ENCODE measurements around the gene HELB.
"Not testable (repeated sequence)": the region's sequence is repeated elsewhere in the genome, so short reads cannot be mapped to it uniquely, and the experiment has no call there.

Gene HELB

DNA sequence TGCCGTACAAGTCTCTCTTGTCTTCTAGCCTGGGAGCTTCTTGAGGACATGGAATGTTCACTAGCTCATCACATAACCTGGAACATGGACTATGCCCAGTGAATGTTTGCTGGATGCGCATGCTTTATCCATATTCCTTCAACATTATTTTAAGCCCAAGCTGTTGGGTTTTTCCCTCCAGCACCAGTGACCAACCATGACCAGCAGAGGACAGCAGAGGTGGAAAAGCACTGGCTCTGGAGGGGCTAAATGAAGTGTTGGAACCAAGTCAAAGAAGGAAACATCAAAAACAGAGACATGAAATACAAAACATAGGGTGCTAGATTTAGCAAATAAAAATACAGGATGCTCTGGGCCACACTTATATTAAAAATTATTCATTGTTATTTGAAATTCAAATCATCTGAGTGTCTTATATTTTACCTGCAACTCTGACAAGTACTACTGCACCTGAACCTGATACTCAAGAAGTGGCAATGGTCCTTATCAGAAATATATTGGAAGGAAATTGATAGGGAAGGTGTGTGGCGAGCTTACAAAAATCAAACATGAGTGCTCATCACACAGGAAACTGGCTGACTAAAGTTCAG, 23.1 kb upstream of the HELB start:
- H3K9me3 ChIP-seq (ENCODE audit: control insufficient read depth, low read depth, low read length) = no peaks in the 10 kb centered on the region
- no peaks in the 10 kb centered on the region for H3K36me3 ChIP-seq (ENCODE audit: control insufficient read depth, low read depth, low read length)

DNA sequence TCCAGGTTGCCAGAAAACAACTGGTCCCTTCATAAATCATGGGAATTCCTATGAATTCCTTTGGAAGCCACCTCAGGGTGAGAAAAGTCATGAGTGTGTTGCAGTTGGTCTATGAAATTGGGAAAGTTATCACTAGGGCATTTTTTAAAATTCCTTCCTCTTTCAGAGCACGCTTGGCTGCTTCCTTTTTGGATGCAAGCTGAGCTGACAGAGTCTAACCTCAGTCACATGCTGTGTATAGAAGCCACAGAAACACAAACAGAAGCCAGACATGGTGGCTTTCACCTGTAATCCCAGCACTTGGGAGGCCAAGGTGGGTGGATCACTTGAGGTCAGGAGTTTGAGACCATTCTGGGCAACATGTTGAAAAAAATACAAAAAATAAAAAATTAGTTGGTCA, 21.7 kb upstream of the HELB start:
- Histone ChIP-seq H3K27me3 (ENCODE audit: control insufficient read depth, insufficient read depth, low read length) (no peaks in the 10 kb centered on the region), H3K27ac (ENCODE audit: low read length) (no peak overlapping the region), H3K4me3 (ENCODE audit: low read length) (no peak overlapping the region), H3K9me3 (ENCODE audit: control insufficient read depth, low read depth, low read length) (no peaks in the 10 kb centered on the region), H3K4me1 (ENCODE audit: control insufficient read depth, low read depth, low read length) (no peaks in the 10 kb centered on the region), H3K9ac (ENCODE audit: low read length) (no peak overlapping the region), H3K36me3 (ENCODE audit: control insufficient read depth, low read depth, low read length) (no peaks in the 10 kb centered on the region)

More for the DNA sequence above, 23.1 kb upstream of the HELB start:
- H3K27ac ChIP-seq (ENCODE audit: low read length) = no peak overlapping the region
- no peak overlapping the region for H3K9ac ChIP-seq (ENCODE audit: low read length)
- H3K27me3 ChIP-seq (ENCODE audit: control insufficient read depth, insufficient read depth, low read length) = no peaks in the 10 kb centered on the region
- H3K4me1 ChIP-seq (ENCODE audit: control insufficient read depth, low read depth, low read length) = no peaks in the 10 kb centered on the region
- no peak overlapping the region for H3K4me3 ChIP-seq (ENCODE audit: low read length)

DNA sequence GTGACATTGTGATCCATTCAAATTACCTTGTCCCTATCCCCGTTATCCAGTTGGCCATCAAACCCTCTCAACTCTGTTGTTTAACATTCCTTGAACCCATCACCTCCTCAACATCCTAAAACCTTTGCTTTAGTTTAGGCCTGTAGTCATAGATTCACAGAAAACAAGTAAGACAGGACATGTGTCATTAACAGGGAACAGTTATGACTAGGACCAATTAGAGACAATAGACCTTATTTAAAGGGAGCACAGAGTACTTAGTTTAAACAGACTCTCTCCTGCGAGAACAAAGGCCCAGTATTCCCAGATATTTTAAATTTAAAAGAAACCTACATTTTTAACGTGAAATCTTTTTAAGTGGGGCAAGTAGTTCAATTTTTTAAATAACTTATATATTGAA, 20.0 kb upstream of the HELB start:
- no peaks in the 10 kb centered on the region for H3K4me1 ChIP-seq (ENCODE audit: control insufficient read depth, low read depth, low read length)
- no peak overlapping the region for H3K4me3 ChIP-seq (ENCODE audit: low read length)
- no peaks in the 10 kb centered on the region for H3K9me3 ChIP-seq (ENCODE audit: control insufficient read depth, low read depth, low read length)
- H3K9ac ChIP-seq (ENCODE audit: low read length) = no peak overlapping the region
- no peaks in the 10 kb centered on the region for H3K36me3 ChIP-seq (ENCODE audit: control insufficient read depth, low read depth, low read length)
- H3K27ac ChIP-seq (ENCODE audit: low read length) = no peak overlapping the region
- H3K27me3 ChIP-seq (ENCODE audit: control insufficient read depth, insufficient read depth, low read length) = no peaks in the 10 kb centered on the region

- no peak overlapping the region for H3K4me3 ChIP-seq (ENCODE audit: low read length)
- H3K4me1 ChIP-seq (ENCODE audit: control insufficient read depth, low read depth, low read length) = no peaks in the 10 kb centered on the region
- no peaks in the 10 kb centered on the region for H3K9me3 ChIP-seq (ENCODE audit: control insufficient read depth, low read depth, low read length)
- no peaks in the 10 kb centered on the region for H3K36me3 ChIP-seq (ENCODE audit: control insufficient read depth, low read depth, low read length)
- H3K9ac ChIP-seq (ENCODE audit: low read length) = no peak overlapping the region
- no peak overlapping the region for H3K27ac ChIP-seq (ENCODE audit: low read length)
- H3K27me3 ChIP-seq (ENCODE audit: control insufficient read depth, insufficient read depth, low read length) = no peaks in the 10 kb centered on the region
Observed at GRCh38 chr12:66287275-66287674, 15.0 kb upstream of the HELB start.

GRCh38 chr12:66288121-66288520, 14.2 kb upstream of the HELB start:
- H3K9ac ChIP-seq (ENCODE audit: low read length) = no peak overlapping the region
- H3K27me3 ChIP-seq (ENCODE audit: control insufficient read depth, insufficient read depth, low read length) = no peaks in the 10 kb centered on the region
- no peaks in the 10 kb centered on the region for H3K9me3 ChIP-seq (ENCODE audit: control insufficient read depth, low read depth, low read length)
- H3K4me1 ChIP-seq (ENCODE audit: control insufficient read depth, low read depth, low read length) = no peaks in the 10 kb centered on the region
- no peak overlapping the region for H3K27ac ChIP-seq (ENCODE audit: low read length)
- no peaks in the 10 kb centered on the region for H3K36me3 ChIP-seq (ENCODE audit: control insufficient read depth, low read depth, low read length)
- no peak overlapping the region for H3K4me3 ChIP-seq (ENCODE audit: low read length)

DNA sequence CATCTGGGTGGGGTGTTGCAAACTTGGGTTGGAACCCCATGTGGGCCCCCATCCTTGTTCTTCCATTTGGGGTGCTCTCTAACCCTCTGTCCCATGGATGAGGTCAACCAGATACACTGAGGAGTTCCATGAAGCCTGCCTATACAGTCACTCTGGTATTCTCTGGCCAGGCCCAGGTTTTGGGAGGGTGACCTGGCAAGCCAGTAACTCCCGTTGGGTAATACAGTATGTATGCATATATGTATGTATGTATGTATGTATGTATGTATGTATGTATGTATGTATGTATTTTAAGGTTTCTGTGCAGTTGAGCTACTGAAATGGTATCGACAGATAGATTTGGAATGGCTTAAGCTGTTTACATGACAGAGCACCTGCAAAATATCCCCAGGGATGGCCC, 12.8 kb upstream of the HELB start:
- H3K4me1 ChIP-seq (ENCODE audit: control insufficient read depth, low read depth, low read length) = no peaks in the 10 kb centered on the region
- no peak overlapping the region for H3K9ac ChIP-seq (ENCODE audit: low read length)

GRCh38 chr12:66290716-66291200, 11.5 kb upstream of the HELB start:
- Histone ChIP-seq H3K27ac (ENCODE audit: low read length) (no peak overlapping the region), H3K36me3 (ENCODE audit: control insufficient read depth, low read depth, low read length) (no peaks in the 10 kb centered on the region), H3K4me3 (ENCODE audit: low read length) (no peak overlapping the region), H3K4me1 (ENCODE audit: control insufficient read depth, low read depth, low read length) (no peaks in the 10 kb centered on the region), H3K9ac (ENCODE audit: low read length) (no peak overlapping the region), H3K9me3 (ENCODE audit: control insufficient read depth, low read depth, low read length) (no peaks in the 10 kb centered on the region), H3K27me3 (ENCODE audit: control insufficient read depth, insufficient read depth, low read length) (no peaks in the 10 kb centered on the region)

More for the DNA sequence above, 12.8 kb upstream of the HELB start:
- Histone ChIP-seq H3K9me3 (ENCODE audit: control insufficient read depth, low read depth, low read length) (no peaks in the 10 kb centered on the region), H3K4me3 (ENCODE audit: low read length) (no peak overlapping the region), H3K36me3 (ENCODE audit: control insufficient read depth, low read depth, low read length) (no peaks in the 10 kb centered on the region), H3K27me3 (ENCODE audit: control insufficient read depth, insufficient read depth, low read length) (no peaks in the 10 kb centered on the region), H3K27ac (ENCODE audit: low read length) (no peak overlapping the region)

DNA sequence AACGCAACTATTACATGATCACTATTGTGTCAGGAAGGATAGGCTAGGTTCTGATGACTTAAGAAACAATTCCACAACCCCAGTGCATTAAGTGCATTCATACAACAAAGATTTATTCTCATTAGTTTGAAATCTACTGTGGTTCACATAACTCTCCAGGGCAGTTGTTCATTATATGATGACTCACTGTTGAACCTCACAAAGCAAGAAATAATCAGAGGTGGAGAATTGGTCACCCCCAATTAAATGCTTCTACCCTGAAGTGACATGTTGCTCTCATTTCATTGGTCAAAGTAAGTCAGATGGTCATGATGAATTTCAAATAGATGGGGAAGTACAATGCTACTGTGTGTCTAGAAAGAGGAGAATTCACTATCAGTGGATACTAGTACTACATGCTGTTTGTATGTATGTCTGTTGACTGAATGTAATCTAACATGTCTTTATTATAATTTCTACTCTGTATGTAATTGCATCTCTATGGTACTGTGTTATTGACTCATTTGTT, 6.1 kb upstream of the HELB start:
- Histone ChIP-seq H3K4me1 (ENCODE audit: control insufficient read depth, low read depth, low read length) (no peaks in the 10 kb centered on the region), H3K36me3 (ENCODE audit: control insufficient read depth, low read depth, low read length) (no peaks in the 10 kb centered on the region), H3K27me3 (ENCODE audit: control insufficient read depth, insufficient read depth, low read length) (peaks cover 4% of the 10 kb centered on the region), H3K9ac (ENCODE audit: low read length) (no peak overlapping the region), H3K9me3 (ENCODE audit: control insufficient read depth, low read depth, low read length) (no peaks in the 10 kb centered on the region), H3K4me3 (ENCODE audit: low read length) (no peak overlapping the region), H3K27ac (ENCODE audit: low read length) (no peak overlapping the region)

GRCh38 chr12:66297080-66297479, 5.2 kb upstream of the HELB start:
- Histone ChIP-seq H3K9me3 (ENCODE audit: control insufficient read depth, low read depth, low read length) (no peaks in the 10 kb centered on the region), H3K9ac (ENCODE audit: low read length) (no peak overlapping the region), H3K27me3 (ENCODE audit: control insufficient read depth, insufficient read depth, low read length) (peaks cover 10% of the 10 kb centered on the region), H3K4me3 (ENCODE audit: low read length) (no peak overlapping the region), H3K4me1 (ENCODE audit: control insufficient read depth, low read depth, low read length) (no peaks in the 10 kb centered on the region), H3K27ac (ENCODE audit: low read length) (no peak overlapping the region), H3K36me3 (ENCODE audit: control insufficient read depth, low read depth, low read length) (no peaks in the 10 kb centered on the region)

DNA sequence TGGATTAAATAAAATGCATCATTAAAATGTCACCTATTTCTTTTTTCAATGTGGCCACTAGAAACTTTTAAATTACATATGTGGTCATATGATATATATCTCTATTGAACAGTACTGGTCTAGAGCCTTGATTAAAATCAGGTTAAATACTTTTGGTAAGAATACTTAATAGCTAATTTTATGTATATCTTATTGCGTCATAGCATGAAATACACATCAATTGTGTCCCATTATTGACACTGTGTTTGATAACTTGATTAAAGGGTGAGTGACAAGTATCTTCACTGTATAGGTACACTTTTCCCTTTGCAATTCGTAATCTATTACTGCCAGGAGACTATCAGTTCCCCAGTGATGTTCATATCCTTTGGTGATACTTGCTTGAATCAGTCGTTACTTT, 4.4 kb upstream of the HELB start:
- Histone ChIP-seq H3K4me1 (ENCODE audit: control insufficient read depth, low read depth, low read length) (no peaks in the 10 kb centered on the region), H3K36me3 (ENCODE audit: control insufficient read depth, low read depth, low read length) (no peaks in the 10 kb centered on the region), H3K9me3 (ENCODE audit: control insufficient read depth, low read depth, low read length) (no peaks in the 10 kb centered on the region), H3K27ac (ENCODE audit: low read length) (no peak overlapping the region), H3K9ac (ENCODE audit: low read length) (no peak overlapping the region), H3K27me3 (ENCODE audit: control insufficient read depth, insufficient read depth, low read length) (peaks cover 10% of the 10 kb centered on the region), H3K4me3 (ENCODE audit: low read length) (no peak overlapping the region)

- H3K9ac ChIP-seq (ENCODE audit: low read length) = peak overlapping the region; percentile 90
- H3K27me3 ChIP-seq (ENCODE audit: control insufficient read depth, insufficient read depth, low read length) = peaks cover 10% of the 10 kb centered on the region
- H3K9me3 ChIP-seq (ENCODE audit: control insufficient read depth, low read depth, low read length) = no peaks in the 10 kb centered on the region
- no peaks in the 10 kb centered on the region for H3K4me1 ChIP-seq (ENCODE audit: control insufficient read depth, low read depth, low read length)
- H3K27ac ChIP-seq (ENCODE audit: low read length) = peak overlapping the region; percentile 90
- H3K36me3 ChIP-seq (ENCODE audit: control insufficient read depth, low read depth, low read length) = peaks cover 2% of the 10 kb centered on the region
- peak overlapping the region; percentile 98 for H3K4me3 ChIP-seq (ENCODE audit: low read length)
Observed at GRCh38 chr12:66302827-66303169, 505 bp downstream of the HELB start.

DNA sequence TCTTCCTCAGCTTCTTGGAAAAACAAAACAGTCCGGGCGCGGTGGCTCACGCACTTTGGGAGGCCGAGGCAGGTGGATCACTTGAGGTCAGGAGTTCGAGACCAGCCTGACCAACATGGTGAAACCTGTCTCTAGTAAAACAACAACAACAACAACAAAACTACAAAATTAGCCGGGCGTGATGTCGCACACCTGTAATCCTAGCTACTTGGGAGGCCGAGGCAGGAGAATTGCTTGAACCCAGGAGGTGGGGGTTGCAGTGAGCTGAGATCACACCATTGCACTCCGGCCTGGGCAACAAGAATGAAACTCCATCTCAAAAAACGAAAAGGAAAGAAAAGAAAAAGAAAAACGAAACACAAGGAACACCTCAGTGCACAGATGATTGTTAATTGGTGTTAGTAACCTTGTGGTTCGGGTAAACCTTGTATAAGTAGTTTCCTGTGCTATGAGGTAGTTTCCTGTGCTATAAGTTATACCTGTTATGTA, 1.1 kb downstream of the HELB start:
- H3K4me3 ChIP-seq (ENCODE audit: low read length) = peak overlapping the region; percentile 98
- H3K27ac ChIP-seq (ENCODE audit: low read length); H3K36me3 ChIP-seq (ENCODE audit: control insufficient read depth, low read depth, low read length); H3K4me1 ChIP-seq (ENCODE audit: control insufficient read depth, low read depth, low read length); H3K9me3 ChIP-seq (ENCODE audit: control insufficient read depth, low read depth, low read length): not testable (repeated sequence)
- peak overlapping the region; percentile 90 for H3K9ac ChIP-seq (ENCODE audit: low read length)
- H3K27me3 ChIP-seq (ENCODE audit: control insufficient read depth, insufficient read depth, low read length) = peaks cover 10% of the 10 kb centered on the region

All from iPS-18a (cell line).